Measurements from ENCODE around the gene GRB10. TPM values are rescaled to one million over a fixed set of nuclear protein-coding genes. Genes with fewer than 3 reads are reported as not detected.

GRB10 gene
- total and polyA plus RNA-seq, 4 donors, result 10.7 to 53.1 (median 17.5) TPM

GRCh38 chr7:50739744-50740435 is 42.8 kb downstream of the GRB10 start:
- H3K4me3 ChIP-seq (ENCODE audit: low read depth in 1 of 3, low read length in 3 of 3), result no peak overlapping the region
- DNase-seq (ENCODE audit: low spot score), result no peak
- 74% methylated on average over 7 of the region's 7 CpGs for WGBS
- peaks cover 14 to 28% (median 21%) of the 10 kb centered on the region in 4 donors for H3K4me1 ChIP-seq (ENCODE audit: control insufficient read depth in 4 of 4, insufficient read depth in 4 of 4, low read length in 3 of 4)
- no peak for TF ChIP-seq FOXA1 (IDR thresholded peaks at IDR 0.05)
- no peak for TF ChIP-seq MAX (IDR thresholded peaks at IDR 0.05)
- no peak for TF ChIP-seq FOXA2 (IDR thresholded peaks at IDR 0.05)
- TF ChIP-seq EGR1 (IDR thresholded peaks at IDR 0.05; ENCODE audit: low read depth in 2 of 2), result no peak
- no peak for TF ChIP-seq RAD21 (IDR thresholded peaks at IDR 0.05)
- no peak for TF ChIP-seq CTCF (IDR thresholded peaks at IDR 0.05; ENCODE audit: low read depth, low read length, missing input control)
- no peak for TF ChIP-seq NR2F2 (IDR thresholded peaks at IDR 0.05)
- no peak for TF ChIP-seq ZBTB33 (IDR thresholded peaks at IDR 0.05)
- no peak for TF ChIP-seq REST (IDR thresholded peaks at IDR 0.05)
- TF ChIP-seq JUND (IDR thresholded peaks at IDR 0.05), result no peak
- H3K36me3 ChIP-seq (ENCODE audit: control insufficient read depth in 4 of 4, insufficient read depth in 3 of 4, low read depth in 1 of 4, low read length in 3 of 4), result no peaks in the 10 kb centered on the region
- no peaks in the 10 kb centered on the region for H3K9me3 ChIP-seq (ENCODE audit: control insufficient read depth in 4 of 4, low read length in 3 of 4)
- no peak overlapping the region for H3K9ac ChIP-seq (ENCODE audit: low read depth in 1 of 2, low read length in 2 of 2)
- H3K27ac ChIP-seq (ENCODE audit: low read depth in 1 of 2, low read length in 2 of 2), result peak overlapping the region; percentile 52 to 68
- no peaks in the 10 kb centered on the region for H3K27me3 ChIP-seq (ENCODE audit: control insufficient read depth in 4 of 4, insufficient read depth in 4 of 4, low read length in 3 of 4)

GRCh38 chr7:50738932-50739331 is 43.8 kb downstream of the GRB10 start:
- Histone ChIP-seq H3K9ac (ENCODE audit: low read depth in 1 of 2, low read length in 2 of 2) (peak overlapping the region in 1 of 2 donors; percentile 19), H3K27me3 (ENCODE audit: control insufficient read depth in 4 of 4, insufficient read depth in 4 of 4, low read length in 3 of 4) (no peaks in the 10 kb centered on the region), H3K4me1 (ENCODE audit: control insufficient read depth in 4 of 4, insufficient read depth in 4 of 4, low read length in 3 of 4) (peaks cover 14 to 28% (median 21%) of the 10 kb centered on the region in 4 donors), H3K36me3 (ENCODE audit: control insufficient read depth in 4 of 4, insufficient read depth in 3 of 4, low read depth in 1 of 4, low read length in 3 of 4) (no peaks in the 10 kb centered on the region), H3K9me3 (ENCODE audit: control insufficient read depth in 4 of 4, low read length in 3 of 4) (no peaks in the 10 kb centered on the region), H3K4me3 (ENCODE audit: low read depth in 1 of 3, low read length in 3 of 3) (no peak overlapping the region), H3K27ac (ENCODE audit: low read depth in 1 of 2, low read length in 2 of 2) (peak overlapping the region; percentile 52 to 68)
- WGBS, result 14% methylated on average over 3 of the region's 3 CpGs
- DNase-seq (ENCODE audit: low spot score), result no peak
- TF ChIP-seq FOXA1 (IDR thresholded peaks at IDR 0.05) (peak; percentile 83), RXRA (IDR thresholded peaks at IDR 0.05) (peak; percentile 57 to 79), TAF1 (conservative IDR thresholded peaks at IDR 0.05) (no peak), CTCF (IDR thresholded peaks at IDR 0.05; ENCODE audit: low read depth, low read length, missing input control) (no peak), HNF4G (IDR thresholded peaks at IDR 0.05) (no peak), HNF4A (conservative IDR thresholded peaks at IDR 0.05) (peak; percentile 55 to 73), EGR1 (IDR thresholded peaks at IDR 0.05; ENCODE audit: low read depth in 2 of 2) (peak in 1 of 2 donors; percentile 29), NR2F2 (IDR thresholded peaks at IDR 0.05) (no peak), REST (IDR thresholded peaks at IDR 0.05) (peak; percentile 56), YY1 (IDR thresholded peaks at IDR 0.05) (peak; percentile 42), ATF3 (IDR thresholded peaks at IDR 0.05) (no peak), MAX (IDR thresholded peaks at IDR 0.05) (peak; percentile 46)
